ENCODE results near the gene SH3GL1. TPM values are rescaled to one million over a fixed set of nuclear protein-coding genes. Genes with fewer than 3 reads are reported as not detected.
A peak's percentile ranks its signal among the peaks of the same experiment; 100 is the strongest.

SH3GL1 gene
- total and polyA plus RNA-seq, 2 experiments from 2014 or later: 73.1 to 89.5 TPM

DNA sequence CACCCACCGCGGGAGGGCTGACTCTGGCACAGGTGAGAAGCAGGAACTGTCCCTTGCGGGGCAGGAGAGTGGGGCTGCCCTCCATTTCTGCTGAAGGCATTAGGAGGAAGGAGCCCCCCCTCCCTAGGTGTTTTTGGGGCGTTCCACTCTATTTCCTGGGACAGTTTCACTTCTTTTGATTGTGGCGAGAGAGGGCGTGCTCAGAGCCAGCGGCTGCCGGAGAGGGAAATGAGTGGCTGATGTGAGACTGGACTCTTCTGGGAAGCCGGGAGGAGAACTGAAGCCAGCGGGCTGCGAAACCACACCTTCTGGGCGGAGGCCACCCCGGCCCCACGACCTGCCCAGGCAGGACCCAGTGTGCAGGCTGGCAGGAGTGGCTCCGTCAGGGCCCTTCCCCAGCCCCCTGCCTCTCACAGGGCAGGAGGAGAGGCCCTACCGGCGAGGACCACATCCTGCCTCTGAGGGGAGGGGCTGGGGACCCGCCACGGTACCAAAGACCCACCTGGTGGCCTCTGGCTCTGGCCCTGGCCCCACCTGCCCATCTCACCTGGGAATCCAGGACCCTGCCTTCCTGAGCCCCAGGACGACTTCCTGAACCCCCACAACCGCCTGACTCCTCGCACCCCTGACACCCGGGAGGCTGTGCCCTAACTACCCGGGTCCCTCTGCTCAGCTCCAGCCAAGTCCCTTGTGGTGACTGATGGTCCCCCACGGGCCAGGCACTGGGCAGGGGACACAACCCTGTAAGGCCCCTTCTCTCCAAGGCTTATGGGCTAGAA, 31.0 kb downstream of the SH3GL1 start (continued):
- TF ChIP-seq, protein P1, sequence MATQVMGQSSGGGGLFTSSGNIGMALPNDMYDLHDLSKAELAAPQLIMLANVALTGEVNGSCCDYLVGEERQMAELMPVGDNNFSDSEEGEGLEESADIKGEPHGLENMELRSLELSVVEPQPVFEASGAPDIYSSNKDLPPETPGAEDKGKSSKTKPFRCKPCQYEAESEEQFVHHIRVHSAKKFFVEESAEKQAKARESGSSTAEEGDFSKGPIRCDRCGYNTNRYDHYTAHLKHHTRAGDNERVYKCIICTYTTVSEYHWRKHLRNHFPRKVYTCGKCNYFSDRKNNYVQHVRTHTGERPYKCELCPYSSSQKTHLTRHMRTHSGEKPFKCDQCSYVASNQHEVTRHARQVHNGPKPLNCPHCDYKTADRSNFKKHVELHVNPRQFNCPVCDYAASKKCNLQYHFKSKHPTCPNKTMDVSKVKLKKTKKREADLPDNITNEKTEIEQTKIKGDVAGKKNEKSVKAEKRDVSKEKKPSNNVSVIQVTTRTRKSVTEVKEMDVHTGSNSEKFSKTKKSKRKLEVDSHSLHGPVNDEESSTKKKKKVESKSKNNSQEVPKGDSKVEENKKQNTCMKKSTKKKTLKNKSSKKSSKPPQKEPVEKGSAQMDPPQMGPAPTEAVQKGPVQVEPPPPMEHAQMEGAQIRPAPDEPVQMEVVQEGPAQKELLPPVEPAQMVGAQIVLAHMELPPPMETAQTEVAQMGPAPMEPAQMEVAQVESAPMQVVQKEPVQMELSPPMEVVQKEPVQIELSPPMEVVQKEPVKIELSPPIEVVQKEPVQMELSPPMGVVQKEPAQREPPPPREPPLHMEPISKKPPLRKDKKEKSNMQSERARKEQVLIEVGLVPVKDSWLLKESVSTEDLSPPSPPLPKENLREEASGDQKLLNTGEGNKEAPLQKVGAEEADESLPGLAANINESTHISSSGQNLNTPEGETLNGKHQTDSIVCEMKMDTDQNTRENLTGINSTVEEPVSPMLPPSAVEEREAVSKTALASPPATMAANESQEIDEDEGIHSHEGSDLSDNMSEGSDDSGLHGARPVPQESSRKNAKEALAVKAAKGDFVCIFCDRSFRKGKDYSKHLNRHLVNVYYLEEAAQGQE (IDR thresholded peaks at IDR 0.05; ENCODE audit: unreplicated experiment): no peak

DNA sequence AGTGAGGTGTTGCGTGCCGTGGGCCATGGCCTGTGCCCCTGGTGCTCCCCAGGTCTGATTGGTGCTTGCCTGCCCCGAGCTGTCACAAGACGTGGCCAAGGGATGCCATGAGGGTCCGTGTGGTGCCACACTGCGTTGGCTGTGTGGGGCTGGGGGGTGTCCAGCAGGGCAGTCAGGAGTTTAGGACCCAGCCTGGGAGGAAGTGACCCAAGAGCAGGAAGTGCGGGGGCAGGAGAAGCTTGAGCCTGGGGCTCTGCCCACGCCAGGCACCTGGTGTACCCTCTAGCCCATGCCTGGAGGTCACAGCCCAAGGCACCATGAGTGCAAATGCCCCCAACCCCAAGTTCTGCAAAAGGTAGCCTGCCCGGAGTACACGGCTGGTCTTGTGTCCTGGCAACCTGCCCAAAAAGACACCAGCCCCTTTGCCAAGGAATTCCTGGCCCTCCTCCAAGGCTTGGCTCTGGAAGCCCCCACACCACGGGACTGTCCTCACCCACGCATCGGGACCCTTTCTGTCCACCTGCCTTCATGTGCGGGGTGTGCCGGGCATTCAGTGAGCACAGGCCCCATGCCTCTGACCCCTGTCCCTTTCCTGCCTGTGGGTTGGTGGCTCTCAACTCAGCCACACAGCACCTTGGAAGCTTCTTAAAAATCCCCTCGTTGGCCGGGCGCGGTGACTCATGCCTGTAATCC, 32.1 kb downstream of the SH3GL1 start:
- DNase-seq (ENCODE audit: low spot score): no peak
- H4K20me1 ChIP-seq (replicated peaks; ENCODE audit: insufficient read depth): peaks cover 11% of the 10 kb centered on the region; the same call in 1 of the 2 replicates
- peaks cover 4% of the 10 kb centered on the region; the same call in 1 of the 3 replicates for H3K36me3 Mint-ChIP-seq (ENCODE audit: low read depth)
- H3K4me1 ChIP-seq (ENCODE audit: insufficient read depth): peaks cover 10% of the 10 kb centered on the region
- peak overlapping the region; percentile 94 for H3K27ac Mint-ChIP-seq
- no peaks in the 10 kb centered on the region for H3K27me3 ChIP-seq (ENCODE audit: insufficient read depth)
- no peaks in the 10 kb centered on the region for H3K36me3 ChIP-seq (ENCODE audit: insufficient read depth)
- no peak overlapping the region for H3K4me3 Mint-ChIP-seq
- H3K4me1 Mint-ChIP-seq: peaks cover 23% of the 10 kb centered on the region
- peaks cover 8% of the 10 kb centered on the region; the same call in 1 of the 2 replicates for H3F3A ChIP-seq (replicated peaks; ENCODE audit: low read depth)
- H3K9me2 ChIP-seq (ENCODE audit: insufficient read depth): no peaks in the 10 kb centered on the region
- H3K79me2 ChIP-seq (replicated peaks; ENCODE audit: insufficient read depth): peaks cover 24% of the 10 kb centered on the region; the same call in 1 of the 2 replicates
- H3K27ac ChIP-seq (ENCODE audit: low read depth): peak overlapping the region; percentile 66; the same call in 1 of the 2 replicates
- peaks cover 23% of the 10 kb centered on the region for H3K27me3 Mint-ChIP-seq (ENCODE audit: insufficient read depth, low read depth, poor library complexity)
- no peak for ATAC-seq
- no peak overlapping the region for H2AFZ ChIP-seq
- H3K4me2 ChIP-seq: no peak overlapping the region
- H3K9me3 Mint-ChIP-seq: no peaks in the 10 kb centered on the region
- no peak overlapping the region for H3K4me3 ChIP-seq
- TF ChIP-seq, protein P2, sequence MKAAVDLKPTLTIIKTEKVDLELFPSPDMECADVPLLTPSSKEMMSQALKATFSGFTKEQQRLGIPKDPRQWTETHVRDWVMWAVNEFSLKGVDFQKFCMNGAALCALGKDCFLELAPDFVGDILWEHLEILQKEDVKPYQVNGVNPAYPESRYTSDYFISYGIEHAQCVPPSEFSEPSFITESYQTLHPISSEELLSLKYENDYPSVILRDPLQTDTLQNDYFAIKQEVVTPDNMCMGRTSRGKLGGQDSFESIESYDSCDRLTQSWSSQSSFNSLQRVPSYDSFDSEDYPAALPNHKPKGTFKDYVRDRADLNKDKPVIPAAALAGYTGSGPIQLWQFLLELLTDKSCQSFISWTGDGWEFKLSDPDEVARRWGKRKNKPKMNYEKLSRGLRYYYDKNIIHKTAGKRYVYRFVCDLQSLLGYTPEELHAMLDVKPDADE (IDR thresholded peaks at IDR 0.05): no peak
- no peak for TF ChIP-seq ZNF114 (CRISPR knock-in tag; IDR thresholded peaks at IDR 0.05)
- TF ChIP-seq NANOG (IDR thresholded peaks at IDR 0.05; ENCODE audit: borderline replicate concordance): no peak
- TF ChIP-seq STAT1 (IDR thresholded peaks at IDR 0.05; ENCODE audit: unreplicated experiment): no peak
- TF ChIP-seq EZH2phosphoT487 (IDR thresholded peaks at IDR 0.05; ENCODE audit: unreplicated experiment): no peak
- TF ChIP-seq, protein P1 (IDR thresholded peaks at IDR 0.05; ENCODE audit: unreplicated experiment): no peak
- TF ChIP-seq, protein P3, sequence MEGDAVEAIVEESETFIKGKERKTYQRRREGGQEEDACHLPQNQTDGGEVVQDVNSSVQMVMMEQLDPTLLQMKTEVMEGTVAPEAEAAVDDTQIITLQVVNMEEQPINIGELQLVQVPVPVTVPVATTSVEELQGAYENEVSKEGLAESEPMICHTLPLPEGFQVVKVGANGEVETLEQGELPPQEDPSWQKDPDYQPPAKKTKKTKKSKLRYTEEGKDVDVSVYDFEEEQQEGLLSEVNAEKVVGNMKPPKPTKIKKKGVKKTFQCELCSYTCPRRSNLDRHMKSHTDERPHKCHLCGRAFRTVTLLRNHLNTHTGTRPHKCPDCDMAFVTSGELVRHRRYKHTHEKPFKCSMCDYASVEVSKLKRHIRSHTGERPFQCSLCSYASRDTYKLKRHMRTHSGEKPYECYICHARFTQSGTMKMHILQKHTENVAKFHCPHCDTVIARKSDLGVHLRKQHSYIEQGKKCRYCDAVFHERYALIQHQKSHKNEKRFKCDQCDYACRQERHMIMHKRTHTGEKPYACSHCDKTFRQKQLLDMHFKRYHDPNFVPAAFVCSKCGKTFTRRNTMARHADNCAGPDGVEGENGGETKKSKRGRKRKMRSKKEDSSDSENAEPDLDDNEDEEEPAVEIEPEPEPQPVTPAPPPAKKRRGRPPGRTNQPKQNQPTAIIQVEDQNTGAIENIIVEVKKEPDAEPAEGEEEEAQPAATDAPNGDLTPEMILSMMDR (conservative IDR thresholded peaks at IDR 0.05; ENCODE audit: low read depth in 2 of 2): no peak
- TF ChIP-seq ZNF331 (CRISPR knock-in tag; IDR thresholded peaks at IDR 0.05; ENCODE audit: low read depth): no peak
- TF ChIP-seq POLR2AphosphoS5 (IDR thresholded peaks at IDR 0.05; ENCODE audit: low read depth): no peak
- no peak for TF ChIP-seq CREB1 (CRISPR knock-in tag; IDR thresholded peaks at IDR 0.05; ENCODE audit: low read depth)
